GM21423 (cell line): ENCODE results near the gene INPP5F.

Source experiments
- ATAC-seq: cut with Tn5 transposase; IDR thresholded peaks from one replicate; pipeline ENCODE4 v1.9.1; 2021; ENCODE audit warnings: mild to moderate bottlenecking, moderate library complexity; ENCODE audit not compliant: unreplicated experiment

The INPP5F gene, protein sequence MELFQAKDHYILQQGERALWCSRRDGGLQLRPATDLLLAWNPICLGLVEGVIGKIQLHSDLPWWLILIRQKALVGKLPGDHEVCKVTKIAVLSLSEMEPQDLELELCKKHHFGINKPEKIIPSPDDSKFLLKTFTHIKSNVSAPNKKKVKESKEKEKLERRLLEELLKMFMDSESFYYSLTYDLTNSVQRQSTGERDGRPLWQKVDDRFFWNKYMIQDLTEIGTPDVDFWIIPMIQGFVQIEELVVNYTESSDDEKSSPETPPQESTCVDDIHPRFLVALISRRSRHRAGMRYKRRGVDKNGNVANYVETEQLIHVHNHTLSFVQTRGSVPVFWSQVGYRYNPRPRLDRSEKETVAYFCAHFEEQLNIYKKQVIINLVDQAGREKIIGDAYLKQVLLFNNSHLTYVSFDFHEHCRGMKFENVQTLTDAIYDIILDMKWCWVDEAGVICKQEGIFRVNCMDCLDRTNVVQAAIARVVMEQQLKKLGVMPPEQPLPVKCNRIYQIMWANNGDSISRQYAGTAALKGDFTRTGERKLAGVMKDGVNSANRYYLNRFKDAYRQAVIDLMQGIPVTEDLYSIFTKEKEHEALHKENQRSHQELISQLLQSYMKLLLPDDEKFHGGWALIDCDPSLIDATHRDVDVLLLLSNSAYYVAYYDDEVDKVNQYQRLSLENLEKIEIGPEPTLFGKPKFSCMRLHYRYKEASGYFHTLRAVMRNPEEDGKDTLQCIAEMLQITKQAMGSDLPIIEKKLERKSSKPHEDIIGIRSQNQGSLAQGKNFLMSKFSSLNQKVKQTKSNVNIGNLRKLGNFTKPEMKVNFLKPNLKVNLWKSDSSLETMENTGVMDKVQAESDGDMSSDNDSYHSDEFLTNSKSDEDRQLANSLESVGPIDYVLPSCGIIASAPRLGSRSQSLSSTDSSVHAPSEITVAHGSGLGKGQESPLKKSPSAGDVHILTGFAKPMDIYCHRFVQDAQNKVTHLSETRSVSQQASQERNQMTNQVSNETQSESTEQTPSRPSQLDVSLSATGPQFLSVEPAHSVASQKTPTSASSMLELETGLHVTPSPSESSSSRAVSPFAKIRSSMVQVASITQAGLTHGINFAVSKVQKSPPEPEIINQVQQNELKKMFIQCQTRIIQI

DNA sequence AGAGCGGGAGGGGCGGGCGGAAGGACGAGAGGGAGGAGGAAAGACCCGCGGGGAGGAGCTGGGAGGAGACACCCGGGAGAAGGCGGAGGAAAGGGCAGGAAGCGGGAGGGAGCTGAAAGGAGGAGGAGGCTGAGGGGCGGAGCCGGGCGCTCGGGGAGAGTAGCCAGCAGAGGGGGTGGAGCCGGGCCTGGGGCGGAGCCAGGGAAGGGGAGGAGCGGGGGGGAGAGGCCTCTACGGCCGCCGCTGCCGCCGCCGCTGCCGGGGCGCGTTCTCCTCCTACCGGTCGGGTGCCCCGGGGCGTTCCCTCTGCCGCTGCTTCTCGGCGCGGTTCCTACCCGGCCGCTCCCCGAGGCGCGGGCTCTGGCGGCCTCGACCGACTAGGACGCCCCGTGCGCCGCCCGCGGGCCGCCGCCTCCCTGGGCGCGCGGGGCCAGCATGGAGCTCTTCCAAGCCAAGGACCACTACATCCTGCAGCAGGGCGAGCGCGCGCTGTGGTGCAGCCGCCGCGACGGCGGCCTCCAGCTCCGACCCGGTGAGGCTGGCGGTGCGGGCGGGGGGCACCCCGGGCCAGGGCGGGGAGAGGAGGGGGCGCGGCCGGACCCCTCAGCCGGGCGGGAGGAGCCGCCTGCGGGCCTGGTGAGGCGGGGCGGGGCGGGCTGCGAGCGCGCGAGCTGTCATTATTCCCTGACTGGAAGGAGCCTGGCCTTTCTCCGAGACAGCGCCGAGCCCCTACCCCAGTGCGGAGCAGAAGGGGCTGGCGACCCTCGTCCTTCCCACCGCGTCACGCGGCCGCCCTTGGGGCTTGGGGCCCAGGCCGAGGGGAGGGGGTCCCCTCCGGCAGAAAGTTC is at the start of gene INPP5F:
INPP5F (plus strand) TSS at position 223 of the 848 bp plus-strand sequence; CDS start at position 436, 213 bp downstream.
- peak; percentile 89 for ATAC-seq

DNA sequence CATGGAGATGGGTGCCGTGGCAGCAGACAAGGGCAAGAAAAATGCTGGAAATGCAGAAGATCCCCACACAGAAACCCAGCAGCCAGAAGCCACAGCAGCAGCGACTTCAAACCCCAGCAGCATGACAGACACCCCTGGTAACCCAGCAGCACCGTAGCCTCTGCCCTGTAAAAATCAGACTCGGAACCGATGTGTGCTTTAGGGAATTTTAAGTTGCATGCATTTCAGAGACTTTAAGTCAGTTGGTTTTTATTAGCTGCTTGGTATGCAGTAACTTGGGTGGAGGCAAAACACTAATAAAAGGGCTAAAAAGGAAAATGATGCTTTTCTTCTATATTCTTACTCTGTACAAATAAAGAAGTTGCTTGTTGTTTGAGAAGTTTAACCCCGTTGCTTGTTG is 48.7 kb upstream of the INPP5F start:
- no peak for ATAC-seq

DNA sequence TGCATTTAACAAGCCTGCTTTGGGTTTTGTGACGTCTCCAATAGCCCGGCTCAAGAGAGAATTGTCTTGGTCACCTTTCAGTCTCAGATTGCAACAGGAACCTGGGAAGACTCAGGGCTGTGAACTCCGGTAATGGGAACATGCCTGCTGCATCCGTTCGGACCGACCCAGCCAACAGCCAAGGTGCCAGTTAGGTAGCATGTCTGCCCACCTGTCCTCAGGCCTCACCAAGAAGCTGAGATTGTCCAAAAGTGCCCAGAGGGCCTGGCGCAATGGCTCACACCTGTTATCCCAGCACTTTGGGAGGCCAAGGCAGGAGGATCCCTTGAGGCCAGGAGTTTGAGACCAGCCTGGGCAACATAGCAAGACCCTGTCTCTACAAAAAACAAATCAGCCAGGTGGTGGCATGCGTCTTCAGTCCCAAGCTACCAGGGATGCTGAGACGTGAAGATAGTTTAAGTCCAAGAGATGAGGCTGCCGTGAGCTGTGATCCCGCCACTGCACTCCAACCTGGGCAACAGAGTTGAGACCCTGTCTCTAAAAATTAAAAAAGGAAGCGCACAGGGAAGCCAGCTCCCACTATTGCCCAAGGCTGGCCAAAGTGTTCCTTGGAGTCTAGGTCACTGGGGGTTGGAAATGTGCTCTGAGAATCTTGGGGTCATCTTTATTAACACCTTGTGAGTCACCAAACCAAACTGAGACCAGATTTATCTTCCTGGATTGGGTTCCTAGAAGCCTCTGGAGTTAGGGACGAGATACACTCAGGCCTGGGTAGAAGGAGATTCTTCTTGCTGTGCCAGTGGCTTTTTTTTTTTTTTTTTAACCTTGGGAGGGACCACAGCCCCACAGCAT is 47.7 kb upstream of the INPP5F start:
- ATAC-seq, result no peak

DNA sequence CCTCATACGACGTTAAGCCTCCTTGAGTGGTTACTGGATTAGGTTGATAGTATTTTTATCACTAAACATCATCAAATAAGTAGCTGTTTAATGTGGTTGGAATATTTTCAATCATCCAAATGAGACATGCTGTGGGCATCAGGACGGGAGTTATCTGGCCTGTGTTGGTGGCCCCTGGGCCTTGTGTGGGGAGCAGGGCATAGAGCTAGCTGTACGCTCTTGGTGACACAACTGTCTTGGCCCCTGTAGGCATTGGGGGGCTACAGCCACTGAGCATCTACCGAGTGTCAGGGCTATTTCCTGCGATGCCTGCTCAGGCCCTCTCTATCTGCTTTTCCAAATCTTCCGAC is 46.4 kb upstream of the INPP5F start:
- ATAC-seq, result no peak

DNA sequence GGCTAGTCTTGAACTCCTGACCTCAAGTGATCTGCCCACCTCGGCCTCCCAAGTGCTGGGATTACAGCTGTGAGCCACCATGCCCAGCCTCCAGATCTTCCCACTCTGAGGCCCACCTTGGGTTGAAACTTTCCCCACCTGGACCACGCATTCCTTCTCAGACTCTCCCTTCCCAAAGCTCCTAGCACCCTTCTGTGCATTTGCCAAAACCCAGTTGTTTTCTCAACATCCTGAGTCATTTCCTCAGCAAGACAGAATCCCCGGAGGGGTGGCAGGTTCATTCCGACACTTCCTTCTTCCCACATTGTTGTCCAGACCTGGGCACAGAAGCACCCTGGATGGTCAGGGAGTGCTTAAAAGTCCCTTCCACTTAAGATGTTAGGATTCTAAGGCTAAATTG is 45.8 kb upstream of the INPP5F start:
- ATAC-seq, result no peak

DNA sequence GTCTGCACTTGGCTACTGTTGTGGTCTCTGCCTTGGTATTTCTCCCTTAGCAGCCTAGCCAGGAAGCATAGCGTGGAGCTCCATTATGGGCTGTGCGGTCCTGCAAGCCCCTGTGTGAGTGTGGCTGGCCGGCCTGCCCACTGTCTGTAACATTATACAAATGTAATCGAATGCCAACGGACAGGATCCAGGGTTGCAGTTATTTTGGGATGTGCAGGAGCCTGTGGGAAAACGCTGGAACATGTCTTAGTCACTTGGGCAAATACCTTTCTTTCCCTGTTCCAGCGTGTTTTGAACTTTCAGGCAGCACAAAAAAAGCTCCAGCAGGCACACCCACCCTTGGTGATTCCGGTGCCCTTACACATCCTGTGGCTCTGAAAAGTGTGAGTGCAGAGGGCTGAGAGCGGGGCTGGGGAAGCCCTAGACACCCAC is 45.2 kb upstream of the INPP5F start:
- ATAC-seq, result no peak

DNA sequence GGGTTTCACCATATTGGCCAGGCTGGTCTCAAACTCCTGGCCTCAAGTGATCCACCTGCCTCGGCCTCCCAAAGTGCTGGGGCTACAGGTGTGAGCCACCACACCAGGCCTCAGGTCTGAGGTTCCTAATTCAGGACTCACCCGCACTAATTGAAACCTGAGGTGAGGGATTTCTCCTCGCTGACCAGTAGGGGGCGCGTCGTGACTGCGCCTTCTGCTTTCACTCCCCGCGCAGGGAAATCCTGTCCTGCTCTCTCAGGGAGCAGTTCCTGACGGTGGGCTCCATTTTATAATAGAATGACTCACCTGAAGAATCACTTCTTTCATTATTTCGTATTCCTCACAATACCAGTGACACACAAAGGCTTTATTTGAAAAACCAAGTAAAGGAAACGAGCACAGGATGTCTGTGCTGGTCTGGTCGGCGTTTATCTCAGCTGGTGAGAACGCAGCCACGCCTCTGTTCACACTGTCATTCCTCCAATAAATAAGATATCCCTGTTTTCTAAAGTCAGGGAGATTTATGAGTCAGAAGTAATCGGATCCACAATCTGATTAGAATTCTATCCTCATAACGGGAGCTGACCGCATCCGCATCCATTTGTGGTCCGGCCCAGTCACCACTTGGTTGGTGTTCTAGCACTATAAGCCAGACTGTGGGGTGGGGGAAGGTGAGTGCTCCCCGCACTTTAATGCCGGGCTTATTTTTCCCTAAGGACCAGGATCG is 39.2 kb upstream of the INPP5F start:
- peak; percentile 83 for ATAC-seq

DNA sequence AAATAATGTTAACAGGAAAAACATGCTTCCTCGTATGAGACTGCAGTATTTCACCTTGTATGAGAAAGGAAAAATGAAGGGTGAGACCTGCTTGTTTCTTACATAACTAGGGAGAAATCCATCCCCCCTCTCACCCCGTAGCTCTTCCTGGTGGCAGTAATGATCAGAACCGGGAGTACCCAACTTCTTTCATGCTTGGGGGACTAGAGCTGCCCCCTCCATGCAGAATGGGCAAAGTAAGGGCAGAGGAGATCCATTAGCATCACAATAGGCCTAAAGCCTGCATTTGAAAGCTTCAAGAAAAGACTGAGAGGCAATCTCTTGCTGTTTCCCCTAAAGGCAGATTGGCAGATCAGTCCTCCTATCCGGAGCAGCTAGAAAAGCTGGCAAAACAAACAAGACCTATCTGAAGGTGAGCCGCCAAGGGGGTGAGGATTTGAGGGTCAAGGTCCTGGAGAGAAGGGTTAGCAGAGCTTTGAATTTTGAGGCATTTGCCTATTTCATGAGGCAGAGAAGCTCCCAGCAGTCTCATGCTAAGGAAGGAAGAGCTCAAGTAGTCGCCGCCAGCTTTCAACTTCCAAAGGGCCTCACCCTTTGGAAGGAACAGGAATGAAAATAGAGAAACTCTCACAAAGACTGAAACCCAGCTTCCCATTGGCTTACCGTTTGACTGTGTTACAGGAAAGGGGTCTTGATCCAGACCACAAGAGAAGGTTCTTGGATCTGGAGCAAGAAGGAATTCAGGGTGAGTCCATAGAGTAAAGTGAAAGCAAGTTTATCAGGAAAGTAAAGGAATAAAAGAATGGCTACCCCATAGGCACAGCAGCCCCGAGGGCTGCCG is 38.4 kb upstream of the INPP5F start:
- ATAC-seq, result no peak

DNA sequence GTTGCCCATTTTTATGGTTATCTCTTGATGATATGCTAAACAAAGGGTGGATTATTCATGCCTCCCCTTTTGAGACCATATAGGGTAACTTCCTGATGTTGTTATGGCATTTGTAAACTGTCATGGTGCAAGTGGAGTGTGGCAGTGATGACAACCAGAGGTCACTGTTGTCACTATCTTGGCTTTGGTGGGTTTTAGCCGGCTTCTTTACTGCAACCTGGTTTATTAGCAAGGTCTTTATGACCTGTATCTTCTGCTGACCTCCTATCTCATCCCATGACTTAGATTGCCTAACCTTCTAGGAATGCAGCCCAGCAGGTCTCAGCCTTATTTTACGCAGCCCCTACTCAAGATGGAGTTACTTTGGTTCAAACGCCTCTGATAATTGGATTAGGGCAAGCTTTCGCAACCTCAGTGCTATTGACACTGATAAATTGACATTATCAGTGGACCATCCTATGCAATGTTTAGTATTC is 37.8 kb upstream of the INPP5F start:
- no peak for ATAC-seq

DNA sequence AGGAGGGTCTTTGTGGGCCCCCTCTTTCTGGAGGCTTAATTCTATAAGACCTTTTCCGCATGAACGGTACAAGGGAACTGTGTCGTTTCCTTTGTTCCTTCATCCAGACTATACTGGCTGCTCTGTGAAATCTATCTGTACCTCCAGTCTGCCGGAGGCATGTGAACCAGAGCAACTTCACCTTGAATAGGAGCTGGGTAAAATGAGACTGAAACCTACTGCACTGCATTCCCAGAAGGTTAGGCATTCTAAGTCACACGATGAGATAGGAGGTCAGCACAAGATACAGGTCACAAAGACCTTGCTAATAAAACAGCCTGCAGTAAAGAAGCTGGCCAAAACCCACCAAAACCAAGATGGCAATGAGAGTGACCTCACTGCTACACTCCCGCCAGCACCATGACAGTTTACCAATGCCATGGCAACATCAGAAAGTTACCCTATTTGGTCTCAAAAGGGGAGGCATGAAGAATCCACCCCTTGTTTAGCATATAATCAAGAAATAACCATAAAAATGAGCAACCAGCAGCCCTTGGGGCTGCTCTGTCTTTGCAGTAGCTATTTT is 36.8 kb upstream of the INPP5F start:
- ATAC-seq, result no peak

DNA sequence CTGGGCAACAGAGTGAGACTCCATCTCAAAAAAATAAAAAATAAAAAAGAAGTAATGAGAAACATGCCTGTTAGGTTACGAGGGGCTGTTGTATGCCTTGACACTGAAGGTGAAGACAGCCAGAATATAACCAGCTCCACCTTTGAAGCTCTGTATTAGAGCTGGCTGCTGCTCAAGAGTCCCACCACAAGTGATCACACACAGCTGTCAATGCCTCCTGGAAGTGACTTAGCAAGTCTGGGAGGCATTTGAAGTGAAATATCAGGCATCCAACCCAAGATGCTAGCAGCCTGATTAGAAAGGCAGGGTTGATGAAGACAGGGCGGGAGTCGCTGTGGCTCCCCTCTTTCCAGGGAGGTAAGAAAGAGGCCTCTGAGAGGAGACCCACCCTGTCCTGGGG is 34.1 kb upstream of the INPP5F start:
- no peak for ATAC-seq

DNA sequence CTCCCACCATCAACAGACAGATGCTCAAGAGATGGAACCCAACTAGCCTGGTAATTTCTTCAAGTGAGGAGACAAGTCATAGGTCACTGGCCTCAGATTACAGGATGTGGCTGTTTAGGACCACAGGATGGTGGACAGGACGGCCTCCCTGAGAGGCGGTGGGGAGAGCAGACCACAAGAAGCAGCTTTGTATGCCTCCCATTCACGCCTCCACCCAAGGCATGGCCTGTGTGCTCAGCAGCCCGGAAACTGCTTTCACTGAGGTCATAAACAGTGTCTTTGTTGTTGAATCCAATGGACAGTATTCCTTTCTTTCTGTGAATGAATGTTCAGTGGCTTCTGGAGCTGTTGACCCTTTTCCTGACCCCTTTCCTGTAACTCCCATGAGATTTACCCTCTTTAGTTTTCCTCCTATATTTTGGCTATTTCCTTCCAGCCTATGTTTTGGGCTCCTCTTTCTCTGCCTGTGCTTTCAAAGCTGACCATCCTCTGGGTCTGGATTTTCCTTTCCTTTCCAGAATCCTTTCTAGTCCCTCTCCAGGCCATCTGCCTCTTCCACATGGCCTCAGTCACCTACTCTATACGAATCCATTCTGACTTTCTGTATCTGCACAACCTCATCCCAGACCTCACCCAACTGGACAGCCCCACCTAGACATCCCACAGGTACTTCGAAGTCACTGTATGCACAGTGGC is 32.4 kb upstream of the INPP5F start:
- ATAC-seq, result peak; percentile 71

DNA sequence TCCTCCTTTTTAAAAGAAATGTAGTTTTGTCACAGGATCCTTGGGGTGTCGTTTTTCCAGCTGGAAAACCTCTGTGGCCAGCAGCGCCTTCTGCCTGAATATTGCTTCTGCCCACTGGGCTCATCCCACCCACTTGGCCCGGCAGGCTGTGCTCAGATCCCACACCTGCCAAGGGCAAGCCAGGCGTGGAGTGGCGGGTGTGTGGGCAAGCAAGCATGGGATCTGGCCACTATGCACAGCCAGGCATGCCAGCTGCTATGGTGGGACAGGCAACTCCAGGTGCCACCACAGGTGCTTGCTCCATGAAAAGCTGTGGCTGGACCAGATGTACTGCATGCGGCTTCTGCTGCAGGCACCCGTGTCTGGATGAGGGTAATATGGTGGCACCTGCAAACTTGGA is 31.2 kb upstream of the INPP5F start:
- ATAC-seq, result no peak

DNA sequence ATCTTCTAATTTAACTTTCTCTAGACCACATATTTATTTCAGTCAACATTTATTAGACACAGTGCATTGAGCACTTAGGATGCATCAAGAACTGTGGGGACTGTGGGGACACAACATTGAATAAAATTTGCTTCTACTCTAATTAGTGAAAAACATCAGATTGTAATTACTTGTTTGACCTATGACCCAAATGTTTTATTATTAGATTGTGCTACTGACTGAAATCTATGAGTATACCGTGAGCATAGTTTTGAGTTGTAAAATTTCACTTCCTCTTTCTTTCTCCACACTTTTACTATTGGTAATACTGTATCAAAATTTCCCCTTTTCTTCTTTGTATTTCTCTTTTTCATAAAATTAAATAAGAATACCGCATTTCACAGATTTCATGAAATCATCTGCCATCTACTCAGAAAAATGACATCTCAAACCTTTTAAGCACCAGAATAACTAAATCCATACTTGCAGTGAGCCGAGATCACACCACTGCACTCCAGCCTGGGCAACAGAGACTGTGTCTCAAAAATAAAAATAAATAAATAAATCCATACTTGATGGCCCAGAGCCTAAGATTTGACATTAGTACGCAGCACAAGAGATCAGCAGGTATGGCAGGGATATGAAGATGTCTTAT is 25.4 kb upstream of the INPP5F start:
- no peak for ATAC-seq

DNA sequence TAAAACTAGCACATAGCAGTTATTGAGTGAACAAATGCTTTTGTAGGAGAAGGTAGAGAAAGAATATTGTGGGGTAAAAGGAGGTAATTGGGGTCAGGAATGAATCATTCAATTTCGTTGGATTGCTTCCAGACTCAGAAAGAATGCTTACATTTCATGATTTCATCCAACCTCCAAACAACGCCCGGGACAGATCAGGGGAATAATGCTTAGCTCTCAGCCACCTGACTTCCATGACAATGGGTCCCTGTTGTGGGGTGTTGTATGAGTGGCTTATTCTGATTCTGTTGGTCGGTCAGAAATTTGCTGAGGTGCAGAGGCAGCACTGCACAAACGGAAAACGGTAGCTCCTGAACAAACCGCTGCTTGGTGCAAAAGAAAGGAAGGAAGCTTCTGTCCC is 24.0 kb upstream of the INPP5F start:
- ATAC-seq, result no peak

DNA sequence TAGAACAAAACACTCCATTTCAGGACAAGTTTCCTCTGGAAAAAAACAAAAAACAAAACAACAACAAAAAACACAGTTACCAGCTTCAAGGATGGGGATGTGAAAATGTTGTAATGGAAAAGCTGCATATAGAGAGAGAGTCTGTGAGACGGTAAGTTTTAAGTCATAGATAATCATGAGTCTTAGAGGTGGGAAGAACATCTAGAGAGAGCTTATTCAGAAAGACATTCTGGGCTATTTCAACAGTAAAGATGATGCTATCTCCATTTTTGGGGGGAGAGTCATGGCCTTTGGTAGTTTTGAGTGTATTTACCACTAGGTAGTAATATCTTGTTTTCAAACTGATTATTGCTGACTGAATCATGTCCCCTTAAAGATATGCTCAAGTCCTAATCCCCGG is 23.3 kb upstream of the INPP5F start:
- ATAC-seq, result no peak
